ENCODE measurements around the gene VAV3.

The VAV3 gene

GRCh38 chr1:107559881-107560280 lies 405.1 kb downstream of the VAV3 start:
- Histone ChIP-seq H3K9me2 (replicated peaks; ENCODE audit: control insufficient read depth, low read length) (no peaks in the 10 kb centered on the region), H4K20me1 (ENCODE audit: control insufficient read depth, insufficient read depth, low read depth, low read length) (no peaks in the 10 kb centered on the region), H3K27me3 (ENCODE audit: control insufficient read depth, low read length) (no peaks in the 10 kb centered on the region), H3K27ac (ENCODE audit: low read depth, low read length) (no peak overlapping the region), H3K79me2 (ENCODE audit: control insufficient read depth, low read length) (no peaks in the 10 kb centered on the region), H3F3A (ENCODE audit: control insufficient read depth, insufficient read depth) (no peaks in the 10 kb centered on the region), H3K4me3 (ENCODE audit: low read length) (no peak overlapping the region), H3K36me3 (ENCODE audit: control insufficient read depth, low read length) (no peaks in the 10 kb centered on the region), H3K4me1 (ENCODE audit: control insufficient read depth, low read length) (peaks cover 4% of the 10 kb centered on the region), H3K9me3 (ENCODE audit: control insufficient read depth, insufficient read depth, low read length) (no peaks in the 10 kb centered on the region), H3K4me2 (ENCODE audit: low read length) (no peak overlapping the region)
- TF ChIP-seq EZH2phosphoT487 (IDR thresholded peaks at IDR 0.05; ENCODE audit: borderline replicate concordance, low read length) (no peak), CTCF (IDR thresholded peaks at IDR 0.05; ENCODE audit: low read depth, low read length, poor library complexity, severe bottlenecking) (no peak)

GRCh38 chr1:107557095-107557494 lies 407.9 kb downstream of the VAV3 start:
- H3K4me1 ChIP-seq (ENCODE audit: control insufficient read depth, low read length) = peaks cover 4% of the 10 kb centered on the region
- H3K27me3 ChIP-seq (ENCODE audit: control insufficient read depth, low read length) = no peaks in the 10 kb centered on the region
- no peaks in the 10 kb centered on the region for H3K9me3 ChIP-seq (ENCODE audit: control insufficient read depth, insufficient read depth, low read length)
- no peak for TF ChIP-seq CTCF (IDR thresholded peaks at IDR 0.05; ENCODE audit: low read depth, low read length, poor library complexity, severe bottlenecking)
- H3K4me2 ChIP-seq (ENCODE audit: low read length) = no peak overlapping the region
- H3K4me3 ChIP-seq (ENCODE audit: low read length) = no peak overlapping the region
- H4K20me1 ChIP-seq (ENCODE audit: control insufficient read depth, insufficient read depth, low read depth, low read length) = no peaks in the 10 kb centered on the region
- no peaks in the 10 kb centered on the region for H3K9me2 ChIP-seq (replicated peaks; ENCODE audit: control insufficient read depth, low read length)
- no peak overlapping the region for H3K27ac ChIP-seq (ENCODE audit: low read depth, low read length)
- no peaks in the 10 kb centered on the region for H3K36me3 ChIP-seq (ENCODE audit: control insufficient read depth, low read length)
- H3F3A ChIP-seq (ENCODE audit: control insufficient read depth, insufficient read depth) = no peaks in the 10 kb centered on the region
- no peaks in the 10 kb centered on the region for H3K79me2 ChIP-seq (ENCODE audit: control insufficient read depth, low read length)

GRCh38 chr1:107555578-107555977 lies 409.4 kb downstream of the VAV3 start:
- H3K4me1 ChIP-seq (ENCODE audit: control insufficient read depth, low read length) = no peaks in the 10 kb centered on the region
- no peaks in the 10 kb centered on the region for H3K9me3 ChIP-seq (ENCODE audit: control insufficient read depth, insufficient read depth, low read length)
- H3K4me2 ChIP-seq (ENCODE audit: low read length) = no peak overlapping the region
- no peaks in the 10 kb centered on the region for H3K79me2 ChIP-seq (ENCODE audit: control insufficient read depth, low read length)
- H3K9me2 ChIP-seq (replicated peaks; ENCODE audit: control insufficient read depth, low read length) = no peaks in the 10 kb centered on the region
- TF ChIP-seq CTCF (IDR thresholded peaks at IDR 0.05; ENCODE audit: low read depth, low read length, poor library complexity, severe bottlenecking) (no peak), EZH2phosphoT487 (IDR thresholded peaks at IDR 0.05; ENCODE audit: borderline replicate concordance, low read length) (no peak)
- no peaks in the 10 kb centered on the region for H4K20me1 ChIP-seq (ENCODE audit: control insufficient read depth, insufficient read depth, low read depth, low read length)
- H3K4me3 ChIP-seq (ENCODE audit: low read length) = no peak overlapping the region
- H3F3A ChIP-seq (ENCODE audit: control insufficient read depth, insufficient read depth) = no peaks in the 10 kb centered on the region
- no peaks in the 10 kb centered on the region for H3K27me3 ChIP-seq (ENCODE audit: control insufficient read depth, low read length)
- H3K36me3 ChIP-seq (ENCODE audit: control insufficient read depth, low read length) = no peaks in the 10 kb centered on the region
- H3K27ac ChIP-seq (ENCODE audit: low read depth, low read length) = no peak overlapping the region

- no peaks in the 10 kb centered on the region for H3K9me3 ChIP-seq (ENCODE audit: control insufficient read depth, insufficient read depth, low read length)
- H3K36me3 ChIP-seq (ENCODE audit: control insufficient read depth, low read length) = no peaks in the 10 kb centered on the region
- no peak overlapping the region for H3K4me2 ChIP-seq (ENCODE audit: low read length)
- no peaks in the 10 kb centered on the region for H3K27me3 ChIP-seq (ENCODE audit: control insufficient read depth, low read length)
- H3F3A ChIP-seq (ENCODE audit: control insufficient read depth, insufficient read depth) = no peaks in the 10 kb centered on the region
- no peaks in the 10 kb centered on the region for H4K20me1 ChIP-seq (ENCODE audit: control insufficient read depth, insufficient read depth, low read depth, low read length)
- H3K4me3 ChIP-seq (ENCODE audit: low read length) = no peak overlapping the region
- H3K4me1 ChIP-seq (ENCODE audit: control insufficient read depth, low read length) = peaks cover 4% of the 10 kb centered on the region; the same call in 1 of the 2 replicates
- H3K27ac ChIP-seq (ENCODE audit: low read depth, low read length) = no peak overlapping the region
- TF ChIP-seq CTCF (IDR thresholded peaks at IDR 0.05; ENCODE audit: low read depth, low read length, poor library complexity, severe bottlenecking) (no peak), EZH2phosphoT487 (IDR thresholded peaks at IDR 0.05; ENCODE audit: borderline replicate concordance, low read length) (no peak)
- no peaks in the 10 kb centered on the region for H3K79me2 ChIP-seq (ENCODE audit: control insufficient read depth, low read length)
- H3K9me2 ChIP-seq (replicated peaks; ENCODE audit: control insufficient read depth, low read length) = no peaks in the 10 kb centered on the region
Measured at GRCh38 chr1:107552781-107553180, 412.2 kb downstream of the VAV3 start.
